Upper lobe of left lung (tissue), 4 donors: ENCODE measurements around the gene PSMD12.

Source experiments
- EP300 ChIP-seq, 4 donors: sonication (generic); formaldehyde crosslinking; IDR thresholded peaks; one replicate each; pipeline ENCODE4 v1.5.1; 2017; ENCODE audit warnings: antibody characterized with exemption in 4 of 4, control low read depth in 2 of 4
- POLR2A ChIP-seq, 4 donors: fragments of 450-650 bp; IDR thresholded peaks; one replicate each; pipeline ENCODE4 v1.5.1; 2016 to 2017; ENCODE audit warnings: antibody characterized with exemption in 4 of 4, mild to moderate bottlenecking in 2 of 4
- POLR2AphosphoS5 ChIP-seq, 2 donors: sonication (generic); formaldehyde crosslinking; IDR thresholded peaks; one replicate each; pipeline ENCODE4 v1.5.1; 2017; ENCODE audit warnings: antibody characterized with exemption in 2 of 2
- TF ChIP-seq, protein P1 (sequence below), 6 experiments: fragments of 450-650 bp in 4 of 6; fragments of 200-600 bp in 2 of 6; sonication (generic) in 2 of 6; IDR thresholded peaks; one replicate each; pipeline ENCODE4 v1.5.1; 2016 to 2019; ENCODE audit warnings: antibody characterized with exemption in 6 of 6

DNA sequence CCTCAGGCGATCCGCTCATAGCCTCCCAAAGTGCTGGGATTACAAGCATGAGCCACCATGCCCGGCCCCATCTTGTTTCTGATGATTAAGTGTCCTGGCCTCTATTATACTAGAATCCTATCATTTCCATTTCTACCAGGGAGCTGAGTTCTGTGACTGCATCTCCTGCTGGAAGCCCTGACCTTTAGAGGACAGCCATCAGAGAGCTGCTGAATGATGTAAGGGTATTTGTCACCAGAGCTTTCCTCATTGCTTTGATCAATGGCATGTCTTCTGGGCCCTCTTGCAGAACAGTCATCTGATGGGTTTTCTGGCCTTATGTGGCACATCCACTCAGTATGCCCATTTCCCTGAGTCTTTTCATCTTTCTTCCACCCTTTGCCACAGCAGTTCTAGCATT is 39.9 kb downstream of the PSMD12 start:
- TF ChIP-seq, protein P1, sequence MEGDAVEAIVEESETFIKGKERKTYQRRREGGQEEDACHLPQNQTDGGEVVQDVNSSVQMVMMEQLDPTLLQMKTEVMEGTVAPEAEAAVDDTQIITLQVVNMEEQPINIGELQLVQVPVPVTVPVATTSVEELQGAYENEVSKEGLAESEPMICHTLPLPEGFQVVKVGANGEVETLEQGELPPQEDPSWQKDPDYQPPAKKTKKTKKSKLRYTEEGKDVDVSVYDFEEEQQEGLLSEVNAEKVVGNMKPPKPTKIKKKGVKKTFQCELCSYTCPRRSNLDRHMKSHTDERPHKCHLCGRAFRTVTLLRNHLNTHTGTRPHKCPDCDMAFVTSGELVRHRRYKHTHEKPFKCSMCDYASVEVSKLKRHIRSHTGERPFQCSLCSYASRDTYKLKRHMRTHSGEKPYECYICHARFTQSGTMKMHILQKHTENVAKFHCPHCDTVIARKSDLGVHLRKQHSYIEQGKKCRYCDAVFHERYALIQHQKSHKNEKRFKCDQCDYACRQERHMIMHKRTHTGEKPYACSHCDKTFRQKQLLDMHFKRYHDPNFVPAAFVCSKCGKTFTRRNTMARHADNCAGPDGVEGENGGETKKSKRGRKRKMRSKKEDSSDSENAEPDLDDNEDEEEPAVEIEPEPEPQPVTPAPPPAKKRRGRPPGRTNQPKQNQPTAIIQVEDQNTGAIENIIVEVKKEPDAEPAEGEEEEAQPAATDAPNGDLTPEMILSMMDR (IDR thresholded peaks at IDR 0.05): no peak
- TF ChIP-seq EP300 (IDR thresholded peaks at IDR 0.05) (no peak), POLR2A (IDR thresholded peaks at IDR 0.05) (no peak), POLR2AphosphoS5 (IDR thresholded peaks at IDR 0.05) (no peak)
